Body of pancreas (tissue), 4 donors: ENCODE results near the gene IL2RA.

Experiments
- POLR2A ChIP-seq, 3 donors: fragments of 450-650 bp; IDR thresholded peaks; one replicate each; pipeline ENCODE4 v1.6.1; 2016; ENCODE audit warnings: antibody characterized with exemption in 3 of 3, mild to moderate bottlenecking in 2 of 3
- TF ChIP-seq, protein P1 (sequence below), 7 experiments: fragments of 450-650 bp in 4 of 7; fragments of 200-600 bp in 3 of 7; sonication (generic) in 3 of 7; IDR thresholded peaks; one replicate each; pipeline ENCODE4 v1.5.1; 2016 to 2019; ENCODE audit warnings: antibody characterized with exemption in 7 of 7

DNA sequence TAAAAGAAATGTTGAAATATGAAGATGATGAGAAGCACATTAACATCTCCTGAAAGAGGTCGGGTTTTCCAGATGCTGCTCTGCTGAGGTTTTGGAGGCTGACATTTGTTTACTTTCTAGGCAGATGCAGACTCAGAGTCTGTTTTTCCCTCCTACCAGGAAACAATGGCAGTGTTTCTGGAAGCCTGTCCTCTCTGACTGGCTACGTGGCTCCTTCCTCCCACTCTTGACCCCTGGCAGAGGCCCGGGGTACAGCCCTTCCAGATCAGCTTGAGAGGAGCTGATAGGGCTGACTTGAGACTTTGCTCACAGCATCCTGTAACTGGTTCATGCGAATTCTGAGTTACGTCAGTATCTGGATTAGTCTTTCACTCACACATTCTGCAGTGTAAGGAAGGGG is 43.7 kb downstream of the IL2RA start:
- TF ChIP-seq, protein P1, sequence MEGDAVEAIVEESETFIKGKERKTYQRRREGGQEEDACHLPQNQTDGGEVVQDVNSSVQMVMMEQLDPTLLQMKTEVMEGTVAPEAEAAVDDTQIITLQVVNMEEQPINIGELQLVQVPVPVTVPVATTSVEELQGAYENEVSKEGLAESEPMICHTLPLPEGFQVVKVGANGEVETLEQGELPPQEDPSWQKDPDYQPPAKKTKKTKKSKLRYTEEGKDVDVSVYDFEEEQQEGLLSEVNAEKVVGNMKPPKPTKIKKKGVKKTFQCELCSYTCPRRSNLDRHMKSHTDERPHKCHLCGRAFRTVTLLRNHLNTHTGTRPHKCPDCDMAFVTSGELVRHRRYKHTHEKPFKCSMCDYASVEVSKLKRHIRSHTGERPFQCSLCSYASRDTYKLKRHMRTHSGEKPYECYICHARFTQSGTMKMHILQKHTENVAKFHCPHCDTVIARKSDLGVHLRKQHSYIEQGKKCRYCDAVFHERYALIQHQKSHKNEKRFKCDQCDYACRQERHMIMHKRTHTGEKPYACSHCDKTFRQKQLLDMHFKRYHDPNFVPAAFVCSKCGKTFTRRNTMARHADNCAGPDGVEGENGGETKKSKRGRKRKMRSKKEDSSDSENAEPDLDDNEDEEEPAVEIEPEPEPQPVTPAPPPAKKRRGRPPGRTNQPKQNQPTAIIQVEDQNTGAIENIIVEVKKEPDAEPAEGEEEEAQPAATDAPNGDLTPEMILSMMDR (IDR thresholded peaks at IDR 0.05) = no peak
- no peak for TF ChIP-seq POLR2A (IDR thresholded peaks at IDR 0.05)
